ENCODE results near the gene TRIB2.

TRIB2 gene

GRCh38 chr2:12721566-12722446, 5.1 kb downstream of the TRIB2 start:
- DNase-seq = peak; percentile 63

DNA sequence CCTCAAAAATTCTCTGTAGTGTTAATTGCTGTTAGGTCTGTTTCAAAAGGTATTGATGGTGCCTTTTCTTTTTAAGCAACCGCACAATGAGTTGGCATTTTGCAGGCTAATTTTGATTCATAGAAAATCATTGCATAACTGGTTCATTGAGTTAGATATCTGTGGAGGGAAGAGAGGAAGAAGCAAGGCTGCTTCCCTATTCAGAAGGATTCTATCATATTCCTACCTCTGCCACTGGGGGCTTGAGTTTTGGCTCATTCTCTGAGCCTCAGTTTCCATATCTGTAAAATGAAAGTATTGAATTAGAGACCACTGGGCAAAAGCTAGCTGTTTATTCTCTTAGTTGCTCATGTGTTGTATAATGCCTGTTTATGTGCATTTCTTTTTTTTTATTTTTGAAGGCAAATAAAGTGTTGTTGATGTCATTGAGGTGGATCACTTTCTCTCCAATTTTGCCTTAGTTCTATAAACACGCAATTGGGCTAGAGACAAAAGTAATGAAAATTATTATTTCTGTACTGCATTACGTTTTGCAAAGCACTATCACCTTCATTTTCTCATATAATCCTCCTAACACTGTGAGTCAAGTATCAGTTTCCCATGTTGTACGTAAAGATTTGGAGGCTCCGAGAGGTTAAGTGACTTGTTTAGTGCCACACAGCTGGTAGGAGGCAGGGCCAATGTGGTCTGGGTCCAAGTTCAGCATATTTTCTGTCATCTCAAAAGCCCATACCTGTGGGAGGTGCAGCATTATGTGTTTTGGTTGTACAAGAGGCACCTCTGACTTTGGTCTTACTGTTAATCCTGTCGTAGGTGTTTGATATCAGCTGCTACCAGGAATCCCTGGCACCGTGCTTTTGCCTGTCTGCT, 5.9 kb downstream of the TRIB2 start:
- no peak for DNase-seq

- no peak for DNase-seq
Observed at GRCh38 chr2:12723736-12724463, 7.2 kb downstream of the TRIB2 start.

DNA sequence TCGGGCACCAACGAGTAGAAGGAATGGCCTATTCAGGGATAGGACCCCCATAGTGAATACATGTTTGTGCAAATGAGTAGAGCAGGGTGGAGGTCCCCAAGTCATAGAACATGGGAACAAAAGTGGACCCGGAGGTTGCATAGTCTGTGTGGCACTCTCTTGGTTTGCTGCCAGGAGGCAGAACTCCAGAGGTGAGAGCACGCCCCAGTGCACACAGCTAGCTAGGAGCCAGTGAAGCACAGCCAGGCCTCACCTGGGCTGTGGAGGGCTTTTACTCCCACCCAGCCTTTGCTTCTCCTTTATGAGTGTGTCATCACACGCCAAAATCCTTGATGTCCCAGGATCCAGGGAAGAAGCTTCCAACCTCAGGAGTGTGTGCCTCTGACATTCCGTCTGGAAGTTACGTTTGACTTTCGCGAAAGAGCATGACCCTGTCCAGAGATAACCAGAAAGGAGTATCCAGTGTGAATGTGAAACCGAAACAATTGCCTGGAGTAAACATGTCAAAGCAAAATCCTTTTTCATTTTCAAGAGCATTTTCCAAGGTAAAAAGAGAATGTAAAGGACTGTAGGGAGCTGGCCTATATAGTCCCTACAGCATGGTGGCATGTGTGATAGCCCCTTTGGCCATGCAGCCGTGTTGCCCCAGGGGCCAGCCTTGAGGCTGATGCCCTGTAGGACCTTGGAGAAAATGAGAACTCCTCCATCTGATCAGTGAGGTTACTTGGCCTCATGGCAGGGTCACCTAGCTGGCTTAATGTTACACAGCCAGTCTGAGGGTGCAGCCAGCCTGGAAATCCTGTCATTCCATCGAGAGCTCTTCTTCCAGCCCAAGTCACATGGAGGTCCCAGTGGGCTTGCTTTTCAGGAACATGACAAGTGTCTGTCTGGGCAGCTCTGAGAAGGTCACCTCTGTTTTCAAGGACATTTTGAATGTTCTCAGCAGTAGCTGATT, 8.8 kb downstream of the TRIB2 start:
- DNase-seq = no peak

DNA sequence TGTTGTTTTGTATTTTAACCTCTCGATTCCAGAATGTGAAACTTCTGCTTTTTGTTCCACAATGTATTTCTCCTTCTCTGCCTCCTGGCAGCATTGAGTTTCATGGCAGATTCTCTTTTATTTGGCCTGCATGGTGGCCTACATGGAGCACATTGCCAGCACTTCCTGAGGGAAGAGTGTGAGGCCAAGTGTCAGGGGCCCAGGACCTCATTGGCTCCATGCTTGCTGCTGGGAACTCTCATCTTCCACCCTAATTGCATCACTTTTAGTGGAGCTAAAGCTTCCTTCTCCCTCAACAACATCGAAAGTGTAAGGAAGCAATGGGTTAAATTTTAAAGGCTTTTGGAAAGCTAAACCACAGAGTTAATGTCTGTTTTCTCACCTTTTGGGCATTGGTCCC, 9.5 kb downstream of the TRIB2 start:
- no peak for DNase-seq

DNA sequence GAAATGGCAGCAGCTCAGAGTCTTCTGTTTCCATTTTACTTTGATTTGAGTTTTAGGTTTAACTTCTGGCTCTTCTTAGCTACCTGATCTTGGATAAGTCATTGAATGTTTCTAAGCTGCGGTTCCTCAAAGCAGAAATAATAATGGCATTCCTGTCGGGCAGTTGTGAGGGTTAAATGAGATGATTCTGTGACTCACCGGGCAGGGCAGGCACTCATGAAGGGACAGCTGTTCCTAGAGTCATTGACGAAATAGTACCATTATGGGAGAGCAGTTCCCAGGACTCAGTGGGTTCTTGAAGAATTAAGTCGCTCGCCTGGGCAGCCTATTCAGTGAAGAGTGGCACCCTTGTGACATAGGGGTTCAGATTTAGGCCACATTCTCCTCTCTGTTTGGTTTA, 10.3 kb downstream of the TRIB2 start:
- no peak for DNase-seq

DNA sequence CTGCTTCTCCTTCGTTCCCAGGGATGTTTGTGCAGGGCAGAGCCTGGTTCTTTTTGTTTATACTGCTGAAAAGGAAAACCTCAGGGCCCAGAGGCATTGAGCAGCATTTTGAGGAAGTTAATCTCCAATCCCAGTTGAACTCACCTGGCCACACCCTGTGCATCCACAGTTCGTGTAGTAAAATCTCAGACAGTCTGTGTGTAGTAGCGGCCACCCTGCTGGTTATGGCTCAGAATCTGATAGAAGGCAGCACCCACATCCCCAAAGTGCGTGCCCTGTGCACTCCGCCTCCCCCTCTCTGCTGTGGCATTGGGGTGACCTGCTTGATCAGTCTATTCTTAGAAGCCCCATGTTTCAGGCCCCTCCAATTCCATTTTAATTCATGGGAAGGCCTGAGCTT, 10.9 kb downstream of the TRIB2 start:
- no peak for DNase-seq

GRCh38 chr2:12728221-12728777, 11.6 kb downstream of the TRIB2 start:
- no peak for DNase-seq

DNA sequence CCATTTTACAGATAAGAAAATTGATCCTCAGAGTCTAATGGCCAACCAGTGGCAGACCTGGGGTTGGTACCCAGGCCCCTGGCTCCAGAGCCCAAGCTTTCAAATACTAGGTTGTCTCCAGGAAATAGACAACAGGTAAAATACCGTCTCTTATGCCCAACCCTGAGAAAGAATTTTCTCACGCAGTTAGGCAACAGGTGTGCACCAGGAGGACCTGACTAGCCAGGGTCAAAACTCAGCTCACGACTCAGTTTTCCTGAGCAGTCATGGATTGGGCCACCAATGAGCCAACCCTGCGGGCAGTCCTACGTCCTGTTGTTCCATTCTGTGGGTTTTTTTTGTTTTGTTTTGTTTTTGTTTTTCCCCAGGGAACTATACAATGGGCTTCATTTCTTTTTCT, 13.5 kb downstream of the TRIB2 start:
- DNase-seq = no peak

DNA sequence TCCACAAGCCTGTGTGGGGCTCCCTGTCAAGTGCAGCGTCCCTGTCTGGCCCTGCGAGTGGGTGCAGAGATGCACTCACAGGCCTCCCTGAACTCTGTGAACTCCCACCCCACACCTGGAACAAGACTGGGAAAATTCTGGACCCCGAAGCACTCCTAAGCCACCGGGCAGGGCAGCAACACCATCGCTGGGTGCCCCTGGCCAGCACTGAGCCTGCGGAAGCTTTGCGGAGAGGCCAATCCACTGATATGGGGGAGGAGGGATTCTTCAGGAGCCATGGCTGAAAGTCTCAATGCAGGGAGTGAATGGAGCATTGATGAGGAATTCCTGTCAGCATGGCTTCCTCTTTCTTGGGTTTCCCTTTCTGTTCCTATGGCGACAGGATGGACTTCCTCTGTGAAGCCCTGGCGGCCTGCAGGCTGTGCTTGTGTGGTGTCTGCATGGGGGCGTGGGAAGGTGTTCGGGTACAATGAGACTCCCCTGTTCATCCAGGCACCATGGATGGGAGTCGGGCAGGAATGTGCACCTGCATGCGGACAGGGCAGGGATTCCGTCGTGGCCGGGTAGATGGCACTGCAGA, 15.1 kb downstream of the TRIB2 start:
- no peak for DNase-seq

GRCh38 chr2:12732651-12733050, 15.9 kb downstream of the TRIB2 start:
- DNase-seq = no peak

- no peak for DNase-seq
Observed at GRCh38 chr2:12733846-12734245, 17.1 kb downstream of the TRIB2 start.

DNA sequence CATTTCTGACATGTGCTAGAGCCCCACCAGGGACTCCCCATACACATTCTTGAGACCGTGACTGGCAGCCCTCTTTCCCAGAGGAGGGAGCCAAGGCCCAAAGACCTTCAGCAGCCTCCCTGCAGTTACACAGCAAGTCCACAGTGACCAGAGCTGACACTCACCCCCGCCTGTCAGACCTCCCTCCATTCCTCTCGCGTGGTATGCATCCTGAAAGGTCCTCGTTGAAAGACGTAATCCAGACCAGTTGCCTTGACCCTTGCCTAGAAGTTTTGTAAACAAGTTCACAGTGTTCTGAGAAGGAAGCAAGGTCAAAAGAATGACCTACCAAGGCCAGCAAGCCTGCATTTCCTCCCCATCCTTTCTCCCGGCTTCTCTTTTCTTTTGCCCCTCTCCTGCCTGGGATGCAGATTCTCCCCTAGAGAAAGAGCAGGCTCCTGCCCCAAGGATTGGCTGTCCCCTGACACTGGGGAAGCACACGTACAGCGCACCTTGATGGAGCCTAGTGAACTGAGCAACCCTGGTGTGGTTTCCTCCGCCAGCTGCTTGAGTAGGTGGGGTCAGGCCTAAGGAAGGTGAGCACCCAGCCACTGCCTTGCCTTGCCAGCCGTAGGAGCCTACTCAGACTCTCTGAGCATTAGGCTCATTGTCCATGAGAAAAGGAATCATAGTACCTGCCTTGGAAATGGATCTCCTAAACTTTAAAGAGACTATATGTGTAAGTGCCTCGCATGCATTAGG, 18.3 kb downstream of the TRIB2 start:
- no peak for DNase-seq

DNA sequence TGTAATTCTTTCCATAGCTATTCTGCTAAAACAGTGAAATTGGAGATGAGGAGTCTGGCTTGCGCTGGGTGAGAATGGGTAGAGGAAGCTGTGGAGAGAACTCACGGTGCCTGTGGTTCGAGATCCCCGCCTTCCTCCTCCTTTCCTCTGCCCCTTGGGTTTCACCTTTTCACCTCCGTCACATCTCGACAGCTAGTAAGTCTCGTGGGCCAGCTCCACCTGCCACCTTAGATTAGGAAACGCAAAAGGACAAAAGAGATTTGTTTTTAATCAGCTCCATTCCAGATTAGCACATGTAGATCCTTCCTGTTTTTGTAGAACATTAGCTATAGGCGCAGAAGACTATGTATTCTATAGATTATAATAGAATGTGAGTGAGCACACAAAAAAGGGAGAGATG, 20.6 kb downstream of the TRIB2 start:
- no peak for DNase-seq

- DNase-seq = no peak
Observed at GRCh38 chr2:12737738-12738485, 21.2 kb downstream of the TRIB2 start.

GRCh38 chr2:12739721-12740254, 23.1 kb downstream of the TRIB2 start:
- no peak for DNase-seq

GRCh38 chr2:12741380-12741779, 24.6 kb downstream of the TRIB2 start:
- DNase-seq = no peak

GRCh38 chr2:12742891-12743290, 26.2 kb downstream of the TRIB2 start:
- DNase-seq = no peak

GRCh38 chr2:12750166-12750905, 33.6 kb downstream of the TRIB2 start:
- DNase-seq = no peak

Data from fibroblast of skin of right biceps (primary cell).